DMS79 (cell line): ENCODE results near the gene USP24.
"Not testable (repeated sequence)": the region's sequence is repeated elsewhere in the genome, so short reads cannot be mapped to it uniquely, and the experiment has no call there.

Experiments
- DNase-seq: peaks from one replicate; lab custom pipeline; 2025; lab: John Stamatoyannopoulos, UW

Gene USP24

DNA sequence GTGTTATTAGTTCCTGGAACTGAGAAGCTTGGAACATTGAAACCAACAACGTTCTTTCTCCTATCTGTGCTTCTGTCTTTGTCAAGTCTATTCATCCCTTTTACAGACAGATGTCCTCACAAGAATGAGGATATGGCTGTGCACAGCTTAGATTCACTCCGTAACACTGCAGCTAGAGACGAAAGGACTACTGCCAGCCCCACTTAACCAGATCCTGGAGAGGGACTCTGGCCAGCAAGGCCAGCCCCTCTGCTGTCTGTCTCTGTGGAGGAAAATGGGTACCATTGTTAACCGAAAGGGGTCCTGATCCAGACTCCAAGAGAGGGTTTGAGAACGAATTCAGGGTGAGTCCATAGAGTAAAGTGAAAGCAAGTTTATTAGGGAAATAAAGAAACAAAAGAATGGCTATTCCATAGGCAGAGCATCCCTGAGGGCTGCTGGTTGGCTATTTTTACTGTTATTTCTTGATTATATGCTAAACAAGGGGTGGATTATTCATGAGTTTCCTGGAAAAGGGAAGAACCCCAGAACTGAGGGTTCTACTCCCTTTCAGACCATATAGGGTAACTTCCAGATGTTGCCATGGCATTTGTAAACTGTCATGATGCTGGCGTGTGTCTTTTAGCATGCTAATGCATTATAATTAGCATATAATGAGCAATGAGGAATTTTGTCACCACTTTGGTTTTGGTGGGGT, 17.4 kb upstream of the USP24 start:
- no peak for DNase-seq

DNA sequence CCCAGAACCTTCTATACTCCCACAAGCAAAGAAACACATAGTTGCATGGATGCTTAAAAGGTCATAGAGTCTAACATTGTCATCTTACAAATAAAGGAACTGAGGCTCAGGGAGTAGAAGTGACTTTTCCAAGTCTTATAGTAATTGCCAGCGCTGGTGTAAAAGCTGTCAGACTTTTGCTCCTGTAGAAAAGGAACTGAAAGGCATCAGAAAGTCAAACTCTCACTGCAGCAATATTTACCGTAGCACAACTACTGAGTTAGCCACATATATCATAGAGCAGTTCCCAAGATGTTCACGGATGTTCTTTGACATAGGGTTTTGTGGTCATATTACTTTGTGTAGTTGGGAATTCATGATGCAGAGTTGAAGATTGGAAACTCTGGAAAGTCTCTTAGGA, 16.6 kb upstream of the USP24 start:
- DNase-seq = no peak

DNA sequence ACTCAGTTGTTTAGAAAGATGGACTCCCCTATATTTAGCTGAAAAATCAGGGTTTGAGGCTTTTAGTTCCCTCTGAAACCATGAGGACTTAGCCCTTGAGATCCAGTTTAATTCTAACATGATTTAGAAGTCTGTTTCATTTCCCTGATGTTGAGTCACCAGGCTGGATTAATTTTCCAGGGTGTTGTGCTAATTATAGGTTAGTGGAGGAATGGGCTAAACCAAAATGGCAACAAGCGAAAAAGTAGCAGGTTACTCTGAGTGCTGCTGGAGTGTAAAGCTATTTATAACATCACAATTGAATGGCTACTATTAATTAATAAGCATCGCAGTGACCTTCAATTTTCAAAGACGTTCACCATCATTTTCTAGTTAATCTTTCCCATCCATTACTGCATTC, 15.5 kb upstream of the USP24 start:
- DNase-seq = no peak

DNA sequence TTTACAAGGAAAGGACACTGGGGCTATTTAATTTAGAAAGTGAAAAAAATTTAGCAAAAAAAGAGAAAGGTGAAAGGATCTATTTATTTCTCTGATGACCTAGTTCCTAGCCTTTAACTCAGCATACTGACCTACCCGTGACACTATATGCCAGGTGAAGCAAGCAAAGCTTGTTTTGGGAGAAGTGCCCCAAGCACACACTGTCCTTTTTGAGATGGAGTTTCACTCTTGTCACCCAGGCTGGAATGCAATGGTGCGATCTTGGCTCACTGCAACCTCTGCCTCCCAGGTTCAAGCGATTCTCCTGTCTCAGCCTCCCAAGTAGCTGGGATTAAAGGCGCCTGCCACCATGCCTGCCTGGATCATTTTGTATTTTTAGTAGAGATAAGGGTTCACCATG, 14.6 kb upstream of the USP24 start:
- not testable (repeated sequence) for DNase-seq

DNA sequence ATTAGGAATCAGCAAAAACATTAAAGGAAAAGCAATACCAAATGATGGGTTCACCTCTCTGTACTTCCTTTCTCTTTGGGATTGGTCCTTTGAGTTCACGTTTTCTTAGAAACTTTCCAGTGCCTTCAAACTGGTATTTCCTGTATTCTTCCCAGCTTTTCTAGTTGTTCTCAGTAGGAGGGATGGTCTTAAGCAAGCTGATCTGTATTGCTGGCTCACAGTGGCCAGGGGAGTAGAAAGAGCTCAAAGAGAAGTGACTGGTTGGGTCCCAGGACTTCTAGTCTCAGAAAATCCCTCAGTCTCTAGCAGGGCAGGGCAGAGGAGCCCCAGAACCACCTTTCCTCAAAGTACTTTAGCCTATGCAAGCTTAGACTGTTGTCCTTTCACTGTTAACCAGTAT, 10.1 kb upstream of the USP24 start:
- no peak for DNase-seq

DNA sequence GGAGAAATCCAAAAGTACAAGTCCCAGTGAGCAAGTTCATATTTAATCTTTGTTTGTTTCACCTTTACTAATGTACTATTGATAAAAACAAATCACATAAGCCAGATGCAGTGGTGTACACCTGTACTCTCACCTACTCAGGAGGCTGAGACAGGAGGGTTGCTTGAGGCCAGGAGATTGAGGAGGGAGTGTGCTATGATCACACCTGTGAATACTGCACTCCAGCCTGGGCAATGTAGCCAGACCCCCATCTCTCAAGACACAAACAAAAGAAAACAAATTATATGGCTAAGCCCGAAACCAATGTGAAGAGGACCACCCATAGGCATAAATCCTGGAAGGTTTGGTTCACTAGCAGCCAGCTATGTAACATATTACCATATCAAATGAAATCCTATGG, 9.6 kb upstream of the USP24 start:
- no peak for DNase-seq

DNA sequence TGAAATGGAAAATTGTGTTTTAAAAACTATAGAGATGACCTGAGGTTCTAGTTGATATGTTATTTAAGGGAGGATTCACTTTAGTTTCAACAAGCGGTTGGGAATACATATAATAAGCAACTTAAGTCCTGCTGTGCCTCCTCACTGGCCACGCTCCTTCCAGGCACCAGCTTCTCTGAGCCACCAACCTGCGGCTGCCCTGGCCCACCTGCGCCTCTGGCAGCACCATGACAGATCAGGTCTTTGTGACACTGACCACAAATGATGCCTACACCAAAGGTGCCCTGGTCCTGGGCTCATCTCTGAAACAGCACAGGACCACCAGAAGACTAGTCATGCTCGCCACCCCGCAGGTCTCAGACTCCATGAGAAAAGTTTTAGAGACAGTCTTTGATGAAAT, 7.0 kb upstream of the USP24 start:
- no peak for DNase-seq

DNA sequence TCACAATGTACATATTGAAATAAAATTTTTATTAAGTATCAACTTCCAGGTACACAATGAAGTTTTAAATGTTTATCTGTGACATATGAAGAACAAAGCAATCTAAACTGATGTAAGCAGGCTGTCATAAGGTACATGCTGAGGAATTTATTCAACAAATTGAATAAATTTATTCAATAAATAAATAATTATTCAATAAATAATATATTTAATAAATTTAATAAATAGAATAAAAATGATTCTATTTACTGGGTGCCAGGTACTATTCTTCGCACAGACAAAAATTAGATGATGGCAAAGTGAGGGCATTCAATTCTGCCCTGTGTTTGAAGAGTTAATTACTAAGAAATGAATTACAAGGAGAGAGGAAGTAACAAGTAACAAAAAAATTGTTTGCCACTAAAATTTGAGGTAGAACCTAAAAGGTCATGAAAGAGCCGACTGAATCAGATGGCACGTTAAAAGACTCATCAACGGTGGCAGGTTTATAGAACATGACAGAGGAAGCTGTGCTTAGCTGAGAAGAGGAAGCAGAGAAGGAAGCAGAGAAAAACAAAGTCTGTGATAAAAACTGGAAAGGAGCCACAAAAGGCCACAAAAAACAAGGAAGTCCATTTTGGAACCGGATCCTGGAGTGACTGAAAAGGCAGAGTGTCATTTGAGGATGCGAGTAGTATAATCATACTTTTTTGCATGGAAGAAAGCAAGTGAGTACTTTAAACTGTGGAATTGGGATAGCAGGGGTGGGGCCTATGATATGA, 2.2 kb upstream of the USP24 start:
- DNase-seq = no peak

DNA sequence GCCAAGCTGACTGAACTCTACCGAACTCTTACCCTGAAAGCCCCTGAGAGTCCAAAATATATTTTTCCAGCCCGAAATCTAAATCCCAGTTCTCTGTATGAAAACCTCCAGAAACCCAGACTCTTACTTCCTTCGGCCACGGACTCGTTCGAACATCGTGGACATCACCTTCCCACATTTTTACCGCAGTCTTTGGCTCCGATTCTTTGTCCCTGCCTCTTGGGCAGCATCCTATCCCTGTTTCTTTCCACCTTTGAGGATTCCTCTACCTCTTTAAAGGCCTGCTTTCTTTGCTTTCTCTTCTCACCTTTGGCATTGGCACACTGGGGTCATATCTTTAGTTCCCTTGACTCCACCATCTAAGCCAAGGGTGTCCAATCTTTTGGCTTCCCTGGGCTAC, 932 bp upstream of the USP24 start:
- DNase-seq = no peak

DNA sequence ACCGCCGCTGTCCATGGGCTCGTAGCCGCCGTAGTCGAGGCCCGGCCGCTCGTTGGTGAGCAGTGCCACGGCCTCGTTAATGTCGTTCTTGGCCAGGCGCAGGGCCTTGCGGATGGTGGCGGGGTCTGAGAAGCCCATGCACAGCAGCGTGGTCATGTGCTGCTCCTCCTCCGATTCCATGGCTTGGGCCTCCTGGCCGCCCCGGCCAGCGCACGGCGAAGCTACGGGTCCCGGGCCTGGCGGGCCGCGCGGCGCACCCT, 300 bp downstream of the USP24 start:
- no peak for DNase-seq

DNA sequence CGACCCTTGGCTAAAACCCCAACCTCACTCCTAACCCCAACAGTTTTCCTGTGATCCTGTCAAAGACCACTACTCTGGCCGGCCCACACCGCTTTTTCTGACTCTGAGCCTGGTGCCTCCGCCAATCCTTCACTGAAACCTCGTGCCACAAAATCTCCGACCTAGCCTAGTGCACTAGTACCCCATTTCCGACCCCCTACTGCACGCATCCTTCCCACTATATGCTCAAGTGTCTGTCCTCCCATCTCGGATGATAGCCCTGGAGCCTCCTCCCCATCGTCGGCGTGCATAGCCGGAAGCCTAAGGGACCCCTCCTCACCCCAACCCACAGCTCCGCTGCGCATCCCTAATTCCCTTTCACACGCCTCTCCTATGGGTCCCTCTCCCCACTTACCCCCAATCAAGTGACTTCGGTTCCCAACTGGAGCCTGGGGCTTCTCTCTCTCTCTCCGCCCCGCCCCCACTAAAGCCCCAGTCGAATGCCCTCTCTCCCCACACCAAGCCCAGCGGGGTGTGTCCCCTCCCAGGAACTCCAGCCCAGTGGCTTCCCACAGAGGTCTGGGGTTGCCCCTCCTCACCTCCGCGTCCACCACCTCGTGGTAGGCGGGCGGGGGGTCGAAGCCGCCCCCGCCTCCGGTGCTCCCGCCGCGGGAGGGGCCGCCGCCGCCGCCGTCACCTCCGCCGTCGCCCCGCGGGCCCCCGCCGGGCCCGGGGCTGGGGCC, 791 bp downstream of the USP24 start:
- DNase-seq = no peak

DNA sequence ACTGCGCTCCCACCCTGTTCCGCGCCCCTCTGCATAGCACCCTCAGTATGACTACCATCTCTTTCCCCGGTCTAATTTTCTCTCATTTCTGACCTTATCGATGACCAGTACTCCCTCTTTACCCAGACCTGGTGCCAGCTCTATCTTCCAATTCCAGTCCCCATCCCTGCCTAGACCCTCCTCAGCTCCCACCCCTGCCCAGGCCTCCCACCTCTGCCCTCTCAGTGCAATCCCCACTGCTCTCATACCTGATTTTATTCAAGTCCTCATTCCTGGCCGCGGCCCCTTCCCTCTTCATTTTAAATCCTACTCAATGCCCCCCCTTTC, 1.3 kb downstream of the USP24 start:
- DNase-seq = no peak

DNA sequence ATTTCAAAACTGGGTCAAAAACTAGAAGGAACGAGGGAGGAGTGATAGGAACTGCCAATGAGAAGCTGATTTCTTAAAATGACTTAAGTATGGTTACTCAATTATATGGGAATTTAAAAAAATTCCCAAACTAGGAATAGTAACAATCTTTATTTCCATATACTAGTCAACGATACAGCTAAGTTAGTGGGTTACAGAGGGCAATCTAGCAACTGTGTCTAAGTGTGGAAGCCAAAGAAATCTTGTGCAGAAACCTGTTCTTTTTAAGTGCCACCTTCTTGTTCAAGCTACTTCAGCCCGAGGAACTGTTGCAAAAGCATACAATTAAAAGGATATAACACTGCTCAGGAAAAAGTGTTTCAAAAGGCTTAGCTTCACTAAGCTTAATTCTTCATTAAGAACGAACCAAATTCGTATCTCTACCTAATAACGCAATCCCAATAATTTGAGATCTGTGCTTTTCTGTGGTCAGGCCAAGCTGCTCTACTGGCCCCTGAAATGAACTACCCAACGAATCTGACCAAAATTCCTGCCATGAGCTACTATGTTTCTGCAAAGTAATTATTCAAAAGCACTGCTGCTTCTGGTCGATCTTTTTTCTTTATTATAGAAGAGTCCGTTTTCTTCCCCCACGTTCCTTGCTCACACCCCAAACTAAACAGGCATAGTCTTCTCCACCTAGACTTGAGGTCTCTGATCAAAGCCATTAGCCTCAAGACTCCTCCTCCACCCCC, 1.8 kb downstream of the USP24 start:
- no peak for DNase-seq

DNA sequence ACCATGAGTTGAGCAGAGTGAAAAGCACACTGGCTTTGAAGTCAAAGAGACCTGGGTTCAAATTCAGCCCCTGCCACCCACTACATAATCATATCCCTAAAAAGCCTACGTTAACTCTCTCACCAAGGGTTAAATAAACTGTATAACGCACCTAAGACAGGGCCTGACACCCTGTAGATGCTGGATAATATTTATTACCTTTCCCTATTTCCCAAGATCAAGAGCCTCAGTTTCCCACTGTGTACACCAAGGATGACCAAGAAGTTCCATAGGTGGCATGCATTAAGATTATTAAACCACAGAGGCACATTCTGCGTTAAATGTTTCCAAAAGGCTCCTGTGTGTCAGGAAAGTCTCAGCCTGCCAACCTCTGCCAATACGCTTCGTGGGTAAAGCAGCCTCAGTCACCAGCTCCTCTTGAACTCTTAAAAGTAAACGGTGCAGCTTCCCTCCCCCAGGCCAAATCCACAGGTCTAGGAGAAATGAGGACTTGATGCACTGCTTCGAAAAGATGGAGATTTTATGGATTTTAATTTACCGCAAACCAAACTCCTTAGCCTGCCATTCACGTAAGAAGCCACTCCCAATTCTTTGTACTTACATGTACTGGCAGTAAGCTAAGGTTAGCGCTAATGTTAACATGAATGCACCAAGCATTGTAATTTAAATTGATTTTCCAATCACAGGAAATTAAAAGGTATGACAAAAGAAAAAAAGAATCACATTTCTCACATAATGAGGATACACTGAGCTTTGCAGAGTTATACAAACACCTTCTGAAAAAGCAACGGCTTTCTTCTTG, 2.6 kb downstream of the USP24 start:
- peak; percentile 18 for DNase-seq

DNA sequence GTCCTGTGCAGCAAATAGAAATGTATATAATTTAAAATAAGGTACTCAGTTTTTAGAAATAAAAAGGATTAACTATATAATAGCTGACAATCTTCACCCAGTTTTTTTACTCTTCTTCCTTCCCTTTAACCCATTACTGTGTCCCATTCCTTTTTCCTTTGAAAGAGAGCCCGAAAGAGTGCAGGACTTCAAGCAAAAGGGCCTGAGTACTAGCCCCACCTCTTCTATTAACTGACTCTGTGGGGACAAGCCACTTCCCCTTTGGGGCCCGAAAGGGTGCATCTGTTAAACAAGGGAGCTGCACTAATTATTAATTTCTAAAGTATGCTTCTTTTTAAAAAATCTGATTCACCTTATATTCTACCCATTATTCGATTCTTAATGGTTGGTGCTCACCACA, 3.3 kb downstream of the USP24 start:
- DNase-seq = no peak

DNA sequence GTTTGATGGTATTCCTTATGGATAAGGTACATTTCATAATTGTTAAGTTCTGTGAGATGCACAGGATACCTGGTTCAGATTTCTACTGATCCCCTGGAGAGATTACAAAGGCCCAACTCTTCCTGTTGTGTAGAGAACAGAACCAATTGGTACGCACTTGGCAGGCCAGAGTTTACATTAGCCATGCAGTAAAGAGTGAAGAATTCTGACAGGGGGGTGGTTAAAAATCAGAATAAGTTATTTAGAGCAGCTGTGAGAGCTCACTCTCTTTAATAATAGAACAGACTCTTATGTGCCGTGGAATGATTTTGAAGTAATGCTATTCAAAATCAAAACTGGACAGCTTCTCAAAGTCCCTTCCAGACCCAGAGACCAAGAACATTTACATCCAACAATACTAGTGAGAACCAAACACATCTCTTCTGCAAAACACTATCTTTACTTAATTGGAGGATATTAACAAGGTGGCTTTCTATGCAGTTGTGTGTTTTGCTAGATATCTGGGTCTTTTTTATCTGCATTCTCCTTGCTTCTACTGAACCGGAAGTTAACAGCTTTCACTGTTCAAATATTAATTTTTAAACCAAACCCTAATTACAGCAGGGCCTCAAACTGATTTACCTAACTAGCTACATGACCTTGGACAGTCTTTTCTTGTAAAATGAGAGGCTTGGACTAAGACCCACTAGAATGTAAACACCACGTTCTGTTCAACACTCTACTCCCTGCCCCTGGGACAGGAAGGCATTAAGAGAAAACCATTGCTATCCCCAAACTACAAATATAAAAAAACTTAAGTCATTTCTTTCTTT, 4.0 kb downstream of the USP24 start:
- no peak for DNase-seq

DNA sequence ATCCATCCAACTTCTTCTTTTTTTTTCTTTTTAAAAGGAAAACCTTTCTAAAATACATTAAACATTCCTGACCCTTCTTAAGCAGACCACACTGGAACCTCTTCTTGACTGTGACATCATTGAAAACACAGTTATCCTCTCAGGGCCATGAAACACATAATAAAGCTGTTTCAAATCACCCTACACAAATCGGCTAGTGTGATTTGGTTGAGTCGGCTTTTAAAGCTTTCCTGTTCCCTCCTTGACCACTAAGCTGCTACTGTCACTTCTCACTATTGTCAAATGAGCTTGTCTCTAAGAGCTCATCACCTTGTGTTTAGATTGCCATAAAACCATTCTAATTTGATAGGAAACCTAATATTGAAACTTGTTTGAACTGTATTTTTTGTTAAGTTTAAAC, 5.9 kb downstream of the USP24 start:
- no peak for DNase-seq

DNA sequence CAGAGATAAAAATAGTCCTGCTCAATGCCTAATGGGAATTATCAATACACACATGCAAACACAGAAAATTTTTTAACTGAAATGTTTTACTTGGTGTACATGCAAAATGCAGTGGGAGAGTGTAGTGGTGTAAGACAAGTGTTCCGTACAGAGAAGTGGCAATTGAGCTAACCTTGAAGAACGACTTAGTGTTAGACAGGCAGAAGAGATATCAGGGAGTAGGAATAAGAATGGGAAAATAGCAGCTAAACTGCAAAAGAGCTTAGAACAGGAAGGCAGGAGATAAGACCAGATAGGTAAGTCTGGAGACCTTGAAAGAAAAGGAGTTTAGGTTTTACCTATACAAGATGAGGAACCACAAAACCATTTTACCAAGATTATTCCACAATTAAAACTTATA, 9.0 kb downstream of the USP24 start:
- no peak for DNase-seq

DNA sequence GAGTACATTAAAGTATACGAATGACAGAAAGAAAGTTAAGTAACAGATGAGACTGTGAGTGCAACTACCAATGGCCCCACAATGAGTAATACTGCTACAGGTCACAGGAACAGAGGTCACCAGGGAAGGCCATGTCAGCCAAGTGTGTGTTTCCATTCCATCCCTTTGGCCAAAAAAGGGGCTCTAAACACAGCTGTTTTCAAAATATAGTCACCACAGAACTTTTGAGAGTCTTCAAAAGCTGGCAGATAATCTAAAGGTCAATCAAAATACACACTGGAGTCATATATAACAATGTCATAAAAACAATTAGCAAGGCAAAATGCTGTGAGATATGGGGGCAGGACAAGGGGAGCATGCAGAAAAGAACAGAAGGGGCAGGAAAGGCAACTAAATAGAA, 10.2 kb downstream of the USP24 start:
- no peak for DNase-seq

DNA sequence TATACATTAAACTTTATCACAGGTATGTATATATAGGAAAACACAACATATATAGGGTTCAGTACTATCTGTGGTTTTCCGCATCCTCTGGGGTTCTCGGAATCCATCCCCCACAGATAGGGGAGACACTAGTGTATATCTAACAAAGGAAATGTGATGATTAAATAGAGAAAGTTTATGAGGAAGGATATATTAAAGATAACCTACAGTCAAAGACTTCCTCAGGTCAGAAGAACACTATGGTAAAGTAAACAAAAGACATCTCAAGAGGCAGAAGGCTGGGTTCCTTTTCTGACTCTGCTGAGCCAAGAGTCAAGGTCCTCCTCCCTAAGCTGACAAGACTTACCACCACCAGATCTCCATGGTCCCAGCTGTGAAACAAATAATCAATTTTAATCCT, 12.1 kb downstream of the USP24 start:
- DNase-seq = no peak

DNA sequence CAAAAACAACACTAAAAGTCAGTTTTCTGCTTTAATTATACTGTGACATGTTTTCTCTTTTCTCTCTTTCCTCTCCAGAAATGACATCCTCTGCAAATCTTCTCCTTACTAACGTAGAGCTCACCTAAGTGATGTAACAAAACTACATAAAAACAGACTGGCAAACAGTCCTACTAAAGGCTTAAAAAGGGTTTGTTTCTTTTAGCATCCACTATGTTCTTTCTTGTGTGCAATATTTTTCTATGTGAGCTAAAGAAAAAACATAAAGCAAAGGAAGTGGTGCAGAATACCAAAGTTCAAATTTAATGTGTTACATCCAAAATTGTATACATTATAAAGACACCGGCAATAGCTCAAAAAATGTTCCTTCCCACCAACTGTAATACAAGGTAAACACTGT, 14.5 kb downstream of the USP24 start:
- DNase-seq = no peak
